Measurements from ENCODE around the gene PNO1. TPM values are rescaled to one million over a fixed set of nuclear protein-coding genes. Genes with fewer than 3 reads are reported as not detected.
A peak's percentile ranks its signal among the peaks of the same experiment; 100 is the strongest.
"Not testable (repeated sequence)": the region's sequence is repeated elsewhere in the genome, so short reads cannot be mapped to it uniquely, and the experiment has no call there.

PNO1 gene
- polyA plus RNA-seq, 1 donor from 2014 or later, result 17.9 TPM

GRCh38 chr2:68172990-68173700, 15.5 kb downstream of the PNO1 start:
- Mint-ChIP-seq H3K9me3 (no peaks in the 10 kb centered on the region), H3K27ac (peak overlapping the region; percentile 5 to 57 (median 46)), H3K4me3 (peak overlapping the region in 3 of 4 donors; percentile 3 to 72 (median 64)), H3K4me1 (peaks cover 22 to 26% (median 24%) of the 10 kb centered on the region in 3 donors), H3K36me3 (peaks cover 5% of the 10 kb centered on the region), H3K27me3 (no peaks in the 10 kb centered on the region)

- not testable (repeated sequence) for H3K4me3 Mint-ChIP-seq, H3K36me3 Mint-ChIP-seq, H3K9me3 Mint-ChIP-seq, H3K27ac Mint-ChIP-seq, H3K27me3 Mint-ChIP-seq
- H3K4me1 Mint-ChIP-seq, result peaks cover 23 to 25% (median 25%) of the 10 kb centered on the region in 3 donors
Observed at GRCh38 chr2:68175210-68175609, 17.5 kb downstream of the PNO1 start.

DNA sequence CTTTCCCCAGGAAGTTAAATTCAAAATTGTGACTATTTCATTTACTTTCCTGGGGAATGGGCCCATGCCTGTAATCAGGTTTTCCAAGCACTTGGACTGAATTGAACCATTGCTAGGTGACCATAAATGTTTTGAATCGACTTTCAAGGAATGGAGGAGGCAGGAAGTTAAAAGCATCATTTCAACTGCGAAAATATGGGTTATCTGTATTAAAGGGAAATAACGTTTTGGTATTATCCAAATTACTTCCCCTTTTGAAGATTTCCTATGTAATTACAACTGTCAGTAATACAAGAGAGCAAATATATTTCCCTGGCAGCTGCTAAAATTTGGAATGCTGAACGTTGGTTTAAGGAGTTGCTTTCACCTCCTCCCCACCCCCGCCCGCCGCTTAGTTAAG, 19.0 kb downstream of the PNO1 start:
- Mint-ChIP-seq H3K27me3 (no peaks in the 10 kb centered on the region), H3K9me3 (no peaks in the 10 kb centered on the region), H3K36me3 (peaks cover 5% of the 10 kb centered on the region), H3K4me1 (peaks cover 23 to 27% (median 25%) of the 10 kb centered on the region in 3 donors), H3K4me3 (no peak overlapping the region), H3K27ac (peak overlapping the region in 2 of 3 donors; percentile 9 to 31)

DNA sequence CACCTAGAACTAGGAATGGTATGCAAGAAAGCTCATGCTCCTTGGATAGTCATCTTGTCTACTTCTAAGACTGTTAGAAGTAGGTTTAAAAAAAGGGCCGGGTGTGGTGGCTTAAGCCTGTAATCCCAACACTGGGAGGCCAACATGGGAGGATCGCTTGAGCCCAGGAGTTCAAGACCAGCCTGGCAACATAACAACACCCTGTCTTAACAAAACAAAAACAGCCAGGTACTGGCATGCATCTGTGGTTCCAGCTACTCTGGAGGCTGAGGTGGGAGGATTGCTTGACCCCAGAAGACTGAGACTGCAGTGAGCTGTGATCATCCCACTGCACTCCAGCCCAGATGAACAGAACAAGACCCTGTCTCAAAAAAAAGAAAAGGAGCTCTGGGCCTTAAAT, 19.9 kb downstream of the PNO1 start:
- H3K36me3 Mint-ChIP-seq, result peaks cover 5% of the 10 kb centered on the region
- peaks cover 23 to 28% (median 25%) of the 10 kb centered on the region in 3 donors for H3K4me1 Mint-ChIP-seq
- H3K4me3 Mint-ChIP-seq, result peak overlapping the region in 1 of 4 donors; percentile 78
- H3K9me3 Mint-ChIP-seq, result no peaks in the 10 kb centered on the region
- peak overlapping the region in 1 of 3 donors; percentile 81 for H3K27ac Mint-ChIP-seq
- no peaks in the 10 kb centered on the region for H3K27me3 Mint-ChIP-seq

- Mint-ChIP-seq H3K27me3 (no peaks in the 10 kb centered on the region), H3K36me3 (peaks cover 4% of the 10 kb centered on the region), H3K27ac (peak overlapping the region in 1 of 3 donors; percentile 76), H3K4me1 (peaks cover 17 to 20% (median 20%) of the 10 kb centered on the region in 3 donors), H3K9me3 (no peaks in the 10 kb centered on the region), H3K4me3 (no peak overlapping the region)
Observed at GRCh38 chr2:68178432-68178831, 20.7 kb downstream of the PNO1 start.

DNA sequence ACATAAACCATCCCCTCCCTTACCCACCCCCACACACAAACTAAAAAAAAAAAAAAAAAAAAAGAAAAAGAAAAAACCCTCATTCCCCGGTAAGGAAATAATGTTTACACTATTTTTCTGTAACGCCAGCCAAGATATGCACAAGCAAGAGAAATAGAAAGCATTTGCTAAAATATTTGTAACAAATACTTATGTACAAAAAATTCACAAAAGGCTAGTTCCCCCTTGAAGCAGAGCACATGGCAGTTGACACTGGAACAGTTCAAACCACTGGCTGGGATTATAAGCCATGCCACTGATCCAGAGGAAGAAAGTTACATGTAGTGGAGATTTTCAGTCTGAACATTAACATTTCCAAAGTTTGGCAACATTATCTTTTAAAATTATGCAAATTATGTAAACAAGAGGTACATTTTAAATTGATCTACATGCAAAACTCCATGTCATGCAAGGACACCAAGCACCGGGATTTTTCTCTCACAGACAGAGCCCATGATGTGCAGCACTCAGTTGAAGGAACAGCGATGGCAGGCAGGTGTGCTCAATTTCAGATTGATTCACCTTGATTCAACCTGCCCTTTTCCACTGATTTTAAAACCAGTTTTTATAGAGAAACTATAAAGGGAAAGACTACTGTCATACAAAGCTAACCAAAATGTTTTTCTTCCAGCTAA, 21.4 kb downstream of the PNO1 start:
- Mint-ChIP-seq H3K4me3 (no peak overlapping the region), H3K27ac (peak overlapping the region in 1 of 3 donors; percentile 32), H3K36me3 (peaks cover 4% of the 10 kb centered on the region), H3K27me3 (no peaks in the 10 kb centered on the region), H3K4me1 (peaks cover 15 to 20% (median 16%) of the 10 kb centered on the region in 3 donors), H3K9me3 (no peaks in the 10 kb centered on the region)

GRCh38 chr2:68182902-68183301, 25.2 kb downstream of the PNO1 start:
- Mint-ChIP-seq H3K4me3 (no peak overlapping the region), H3K9me3 (no peaks in the 10 kb centered on the region), H3K4me1 (peaks cover 10 to 22% (median 15%) of the 10 kb centered on the region in 3 donors), H3K27ac (no peak overlapping the region), H3K36me3 (peaks cover 3% of the 10 kb centered on the region), H3K27me3 (no peaks in the 10 kb centered on the region)

GRCh38 chr2:68185541-68186164, 28.0 kb downstream of the PNO1 start:
- H3K4me1 Mint-ChIP-seq, result peaks cover 24 to 31% (median 25%) of the 10 kb centered on the region in 3 donors
- H3K4me3 Mint-ChIP-seq, result no peak overlapping the region
- peak overlapping the region in 1 of 3 donors; percentile 68 for H3K27ac Mint-ChIP-seq
- H3K9me3 Mint-ChIP-seq, result no peaks in the 10 kb centered on the region
- H3K36me3 Mint-ChIP-seq, result peaks cover 3% of the 10 kb centered on the region
- no peaks in the 10 kb centered on the region for H3K27me3 Mint-ChIP-seq

- Mint-ChIP-seq H3K27ac (peak overlapping the region in 1 of 3 donors; percentile 27), H3K27me3 (no peaks in the 10 kb centered on the region), H3K4me1 (peaks cover 35 to 37% (median 35%) of the 10 kb centered on the region in 3 donors), H3K36me3 (peaks cover 2% of the 10 kb centered on the region), H3K4me3 (no peak overlapping the region), H3K9me3 (no peaks in the 10 kb centered on the region)
Observed at GRCh38 chr2:68187329-68187728, 29.6 kb downstream of the PNO1 start.

DNA sequence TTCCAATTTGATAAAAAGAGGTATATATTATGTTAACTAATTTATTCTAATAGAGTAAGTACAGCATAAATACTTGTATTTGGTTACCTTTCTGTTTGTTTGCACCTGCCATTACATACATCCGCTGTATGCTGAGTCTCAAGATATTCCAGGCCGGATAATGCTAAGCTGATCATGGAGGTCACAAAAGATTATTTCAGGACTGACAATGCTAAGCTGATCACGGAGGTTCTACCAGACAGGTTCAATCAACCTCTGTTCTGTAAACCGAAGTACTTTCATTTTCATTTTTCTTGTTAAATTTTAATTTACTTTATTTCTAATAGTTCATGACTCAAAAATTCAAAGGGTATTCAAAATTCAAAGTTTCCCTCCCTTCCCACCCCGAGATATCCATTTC, 31.1 kb downstream of the PNO1 start:
- Mint-ChIP-seq H3K4me1 (peaks cover 41 to 46% (median 45%) of the 10 kb centered on the region in 3 donors), H3K27me3 (no peaks in the 10 kb centered on the region), H3K4me3 (peak overlapping the region in 1 of 4 donors; percentile 63), H3K9me3 (no peaks in the 10 kb centered on the region), H3K27ac (no peak overlapping the region), H3K36me3 (peaks cover 2% of the 10 kb centered on the region)

DNA sequence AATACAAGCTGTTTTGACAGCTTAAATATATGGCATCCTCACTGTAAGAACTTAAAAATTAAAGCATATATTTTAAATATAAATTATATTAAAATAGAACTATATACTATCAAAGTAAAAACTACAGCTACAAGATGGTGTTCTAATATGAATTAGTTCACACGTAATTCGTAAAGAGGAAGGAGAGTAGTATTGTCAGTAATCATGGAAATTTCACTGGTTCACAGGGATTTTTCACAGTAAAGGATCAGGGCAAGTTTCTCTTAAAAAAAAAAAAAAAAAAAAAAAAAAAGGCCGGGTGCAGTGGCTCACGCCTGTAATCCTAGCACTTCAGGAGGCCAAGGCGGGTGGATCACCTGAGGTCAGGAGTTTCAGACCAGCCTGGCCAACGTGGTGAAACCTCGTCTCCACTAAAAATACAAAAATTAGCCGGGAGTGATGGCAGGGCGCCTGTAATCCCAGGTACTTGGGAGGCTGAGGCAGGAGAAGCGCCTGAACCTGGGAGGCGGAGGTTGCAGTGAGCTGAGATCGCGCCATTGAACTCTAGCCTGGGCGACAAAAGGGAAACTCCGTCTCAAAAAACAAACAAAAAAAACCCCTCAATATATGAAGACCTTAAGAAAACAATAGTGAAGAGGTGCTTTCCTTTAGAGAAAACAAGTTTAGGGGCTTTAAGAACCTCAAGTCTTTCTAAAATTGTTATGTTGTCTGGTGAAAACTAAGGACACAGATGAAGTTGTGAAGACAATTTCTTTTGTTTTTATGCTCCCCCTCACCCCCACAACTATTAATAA, 32.5 kb downstream of the PNO1 start:
- Mint-ChIP-seq H3K4me1 (peaks cover 40 to 45% (median 41%) of the 10 kb centered on the region in 3 donors), H3K27me3 (no peaks in the 10 kb centered on the region), H3K36me3 (peaks cover 2% of the 10 kb centered on the region), H3K9me3 (no peaks in the 10 kb centered on the region), H3K4me3 (peak overlapping the region in 2 of 4 donors; percentile 39 to 62), H3K27ac (peak overlapping the region; percentile 57 to 78 (median 60))

DNA sequence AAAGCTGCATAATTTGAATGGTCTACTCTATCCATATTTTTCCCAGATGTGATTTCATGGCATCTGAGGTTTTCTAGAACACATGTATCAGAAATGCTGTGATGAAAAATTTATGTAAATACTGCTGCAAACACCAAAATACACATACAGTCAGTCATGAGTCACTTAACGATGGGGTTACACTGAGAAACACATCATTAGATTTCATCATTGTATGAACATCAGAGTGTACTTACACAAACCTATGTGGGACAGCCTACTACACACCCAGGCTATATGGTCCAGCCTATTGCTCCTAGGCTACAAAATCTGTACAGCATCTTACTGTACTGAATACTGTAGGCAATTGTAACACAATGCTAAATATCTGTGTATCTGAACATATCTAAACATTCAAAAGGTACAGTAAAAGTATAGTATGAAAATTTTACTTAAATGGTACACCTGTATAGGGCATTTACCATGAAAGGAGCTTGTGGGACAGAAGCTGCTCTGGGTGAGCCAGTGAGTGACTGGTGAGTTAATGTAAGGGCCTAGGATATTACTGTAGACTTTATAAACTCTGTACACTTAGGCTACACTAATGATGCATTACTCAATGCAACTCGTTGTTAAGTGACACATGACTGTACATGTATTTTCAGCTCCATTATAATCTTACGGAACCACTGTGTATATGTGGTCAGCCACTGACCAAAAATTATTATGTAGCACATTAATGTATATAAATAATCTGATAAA, 33.5 kb downstream of the PNO1 start:
- H3K27ac Mint-ChIP-seq, result peak overlapping the region; percentile 60 to 78 (median 67)
- H3K4me1 Mint-ChIP-seq, result peaks cover 42 to 47% (median 42%) of the 10 kb centered on the region in 3 donors
- peaks cover 2% of the 10 kb centered on the region for H3K36me3 Mint-ChIP-seq
- no peaks in the 10 kb centered on the region for H3K27me3 Mint-ChIP-seq
- no peaks in the 10 kb centered on the region for H3K9me3 Mint-ChIP-seq
- H3K4me3 Mint-ChIP-seq, result no peak overlapping the region

DNA sequence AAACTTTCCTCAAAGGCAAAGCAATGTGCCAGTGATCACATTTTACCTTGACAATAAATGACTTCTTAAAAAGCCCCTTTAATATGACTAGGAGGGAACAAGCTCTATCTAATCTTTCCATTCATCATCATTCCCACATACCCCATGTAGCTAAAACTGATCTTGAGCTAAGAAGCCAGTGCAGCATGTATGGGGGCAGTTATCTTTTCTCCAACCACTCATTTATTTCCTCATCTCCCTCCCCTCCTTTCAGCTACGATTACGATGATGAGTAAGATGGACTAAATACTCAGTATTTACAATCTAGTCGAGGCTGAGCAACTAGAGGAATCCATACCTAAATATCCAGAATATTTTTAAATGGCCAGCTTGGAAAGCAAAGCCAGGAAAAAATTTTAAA, 35.5 kb downstream of the PNO1 start:
- H3K4me1 Mint-ChIP-seq, result peaks cover 45 to 50% (median 47%) of the 10 kb centered on the region in 3 donors
- no peak overlapping the region for H3K27ac Mint-ChIP-seq
- H3K4me3 Mint-ChIP-seq, result no peak overlapping the region
- no peaks in the 10 kb centered on the region for H3K9me3 Mint-ChIP-seq
- H3K36me3 Mint-ChIP-seq, result no peaks in the 10 kb centered on the region
- no peaks in the 10 kb centered on the region for H3K27me3 Mint-ChIP-seq

DNA sequence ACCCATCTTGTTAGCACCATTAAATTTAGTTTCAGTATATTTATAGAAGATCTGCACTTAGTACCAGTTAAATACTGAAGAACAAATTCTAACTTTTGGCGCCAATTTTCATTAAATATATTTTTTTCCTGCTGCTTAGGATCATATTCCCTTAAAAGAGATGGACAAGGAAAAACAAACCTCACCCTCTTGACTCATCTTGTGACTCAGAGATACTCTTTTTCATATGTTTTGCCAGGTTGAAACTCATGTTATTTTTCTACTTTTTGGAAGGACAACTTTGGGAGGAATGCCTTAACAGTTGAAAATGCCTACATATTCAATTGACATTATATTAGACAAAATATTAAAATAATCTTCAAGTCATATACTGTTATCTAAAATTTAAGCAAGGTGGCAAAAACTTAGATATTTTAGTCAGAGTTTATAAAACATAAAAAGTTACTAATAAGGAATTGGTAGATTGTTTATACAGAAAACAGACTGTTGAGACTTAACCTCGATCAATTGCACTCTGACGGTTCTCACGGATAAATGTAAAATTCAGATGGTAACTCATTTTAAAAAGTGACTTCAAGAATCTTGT, 36.2 kb downstream of the PNO1 start:
- H3K4me3 Mint-ChIP-seq, result no peak overlapping the region
- no peaks in the 10 kb centered on the region for H3K9me3 Mint-ChIP-seq
- peaks cover 42 to 48% (median 44%) of the 10 kb centered on the region in 3 donors for H3K4me1 Mint-ChIP-seq
- no peaks in the 10 kb centered on the region for H3K27me3 Mint-ChIP-seq
- H3K27ac Mint-ChIP-seq, result no peak overlapping the region
- no peaks in the 10 kb centered on the region for H3K36me3 Mint-ChIP-seq
